ENCODE data around the gene GPANK1. TPM values are rescaled to one million over a fixed set of nuclear protein-coding genes. Genes with fewer than 3 reads are reported as not detected.

The GPANK1 gene
- total RNA-seq, 4 donors from 2014 or later: 17.3 to 29.8 (median 24.5) TPM

- no peaks in the 10 kb centered on the region for H3K9me3 ChIP-seq
- no peak for DNase-seq
- in situ Hi-C loops (cut with MboI; ENCODE audit: low sequenced_read_pairs in 4 of 4): loop anchor here in 2 of 4 donors (5.0 to 25.0 kb wide), 3 partner anchors 85 to 275 kb away; partner anchors contain the start of genes DXO (in 1 of the 2), NELFE (in 1 of the 2) and SKIC2 (in 1 of the 2)
- H3K4me3 ChIP-seq: no peak overlapping the region
- TF ChIP-seq CTCF (IDR thresholded peaks at IDR 0.05 in 4 of 5, conservative IDR thresholded peaks at IDR 0.05 in 1 of 5) (no peak), POLR2A (IDR thresholded peaks at IDR 0.05) (no peak)
- no peak for ATAC-seq
- no peaks in the 10 kb centered on the region for H3K27me3 ChIP-seq
- H3K36me3 ChIP-seq: peaks cover 0 to 75% of the 10 kb centered on the region in 2 donors
- no peak overlapping the region for H3K27ac ChIP-seq
- H3K4me1 ChIP-seq: no peaks in the 10 kb centered on the region
- intact Hi-C loops (cut with DNase I; ENCODE audit: low total_unique reads): no loop called here
Observed at GRCh38 chr6:31687321-31687720, 22.5 kb upstream of the GPANK1 start.

GRCh38 chr6:31686483-31686882 is 21.7 kb upstream of the GPANK1 start:
- Histone ChIP-seq H3K27me3 (no peaks in the 10 kb centered on the region), H3K9me3 (no peaks in the 10 kb centered on the region), H3K27ac (no peak overlapping the region), H3K36me3 (peaks cover 0 to 67% of the 10 kb centered on the region in 2 donors), H3K4me1 (peaks cover under 1 to 2% of the 10 kb centered on the region in 2 donors), H3K4me3 (no peak overlapping the region)
- DNase-seq (no peak), ATAC-seq (no peak)
- TF ChIP-seq POLR2A (IDR thresholded peaks at IDR 0.05) (no peak), CTCF (IDR thresholded peaks at IDR 0.05 in 4 of 5, conservative IDR thresholded peaks at IDR 0.05 in 1 of 5) (no peak)
- intact Hi-C loops (cut with DNase I; ENCODE audit: low total_unique reads): no loop called here
- in situ Hi-C loops (cut with MboI; ENCODE audit: low sequenced_read_pairs in 4 of 4): loop anchor here in 2 of 4 donors (5.0 to 25.0 kb wide), 3 partner anchors 86 to 276 kb away; partner anchors contain the start of genes DXO (in 1 of the 2), NELFE (in 1 of the 2) and SKIC2 (in 1 of the 2)

GRCh38 chr6:31683591-31683990 is 18.8 kb upstream of the GPANK1 start:
- H3K4me3 ChIP-seq: no peak overlapping the region
- no peaks in the 10 kb centered on the region for H3K9me3 ChIP-seq
- H3K4me1 ChIP-seq: peaks cover 13% of the 10 kb centered on the region in 2 donors
- DNase-seq (no peak), ATAC-seq (no peak)
- peaks cover 0 to 38% of the 10 kb centered on the region in 2 donors for H3K36me3 ChIP-seq
- H3K27ac ChIP-seq: no peak overlapping the region
- intact Hi-C loops (cut with DNase I; ENCODE audit: low total_unique reads) (no loop called here), in situ Hi-C loops (cut with MboI; ENCODE audit: low sequenced_read_pairs in 4 of 4) (loop anchor here in 3 of 4 donors (5.0 to 25.0 kb wide), 3 partner anchors 84 to 279 kb away; partner anchors contain the start of genes DXO (in 1 of the 3), NELFE (in 1 of the 3) and SKIC2 (in 1 of the 3))
- H3K27me3 ChIP-seq: no peaks in the 10 kb centered on the region
- TF ChIP-seq CTCF (IDR thresholded peaks at IDR 0.05 in 4 of 5, conservative IDR thresholded peaks at IDR 0.05 in 1 of 5) (no peak), POLR2A (IDR thresholded peaks at IDR 0.05) (no peak)

GRCh38 chr6:31681135-31681671 is 16.4 kb upstream of the GPANK1 start:
- no peak for DNase-seq
- in situ Hi-C loops (cut with MboI; ENCODE audit: low sequenced_read_pairs in 4 of 4) (loop anchor here in 3 of 4 donors (5.0 to 25.0 kb wide), 3 partner anchors 86 to 281 kb away; partner anchors contain the start of genes DXO (in 1 of the 3), NELFE (in 1 of the 3) and SKIC2 (in 1 of the 3)), intact Hi-C loops (cut with DNase I; ENCODE audit: low total_unique reads) (loop anchor here (2.0 kb wide), 1 partner anchor 278 kb away; the partner anchor contains the start of genes NELFE and SKIC2)
- H3K9me3 ChIP-seq: no peaks in the 10 kb centered on the region
- H3K4me1 ChIP-seq: peaks cover 13% of the 10 kb centered on the region in 2 donors
- peaks cover 0 to 14% of the 10 kb centered on the region in 2 donors for H3K36me3 ChIP-seq
- ATAC-seq: peak; percentile 39 to 45
- TF ChIP-seq POLR2A (IDR thresholded peaks at IDR 0.05) (no peak), CTCF (IDR thresholded peaks at IDR 0.05 in 4 of 5, conservative IDR thresholded peaks at IDR 0.05 in 1 of 5) (no peak)
- peak overlapping the region; percentile 17 to 74 (median 56) for H3K27ac ChIP-seq
- H3K4me3 ChIP-seq: peak overlapping the region; percentile 43 to 85 (median 66)
- no peaks in the 10 kb centered on the region for H3K27me3 ChIP-seq
